Neuron (in vitro differentiated cells): ENCODE measurements around the gene PIP5K1B.

Experiments used
- H2AFZ ChIP-seq: one replicate; pipeline ENCODE4 v1.6.1; 2013; ENCODE audit warnings: low read depth, mild to moderate bottlenecking, inconsistent platforms, low read length, moderate library complexity
- H3K27me3 ChIP-seq: one replicate; pipeline ENCODE4 v1.6.1; 2013; ENCODE audit warnings: low read length; ENCODE audit not compliant: insufficient read depth
- H3K36me3 ChIP-seq: one replicate; pipeline ENCODE4 v1.6.1; 2013; ENCODE audit warnings: low read length; ENCODE audit not compliant: insufficient read depth
- H3K4me1 ChIP-seq: one replicate; pipeline ENCODE4 v1.6.1; 2013; ENCODE audit warnings: low read length; ENCODE audit not compliant: insufficient read depth
- H3K4me3 ChIP-seq: 2 replicates; pipeline ENCODE4 v1.5.1; 2013; ENCODE audit warnings: mild to moderate bottlenecking, low read length, moderate library complexity
- H3K9me3 ChIP-seq: one replicate; pipeline ENCODE4 v1.6.1; 2013; ENCODE audit warnings: low read length

The PIP5K1B gene

DNA sequence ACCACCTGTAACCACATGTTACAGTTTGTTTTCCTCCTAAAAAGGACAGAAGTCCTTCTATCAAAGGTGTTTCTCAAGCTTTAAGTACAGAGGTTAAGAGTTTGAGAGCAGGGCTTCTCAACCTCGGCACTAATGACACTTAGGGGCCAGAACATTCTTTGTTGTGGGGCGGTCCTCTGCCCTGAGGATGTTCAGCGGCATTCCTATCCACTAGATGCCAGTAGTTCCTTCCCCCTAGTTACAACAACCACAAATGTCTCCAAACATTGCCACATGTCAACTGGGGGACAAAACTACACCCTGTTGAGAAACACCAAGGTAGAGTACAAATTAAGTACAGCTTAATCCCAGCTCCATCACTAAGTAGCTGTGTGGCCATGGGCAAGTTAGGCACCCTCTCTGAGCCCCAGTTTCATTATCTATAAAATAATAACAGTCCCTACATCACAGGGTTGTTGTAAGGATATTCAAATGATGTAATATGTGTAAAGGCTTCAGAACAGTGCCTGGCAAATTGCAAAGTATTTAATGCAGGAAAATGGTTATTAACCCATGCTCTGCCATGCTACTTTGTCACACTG lies 44.6 kb downstream of the PIP5K1B start:
- H3K4me1 ChIP-seq = peaks cover 16% of the 10 kb centered on the region
- H3K27me3 ChIP-seq = no peaks in the 10 kb centered on the region
- no peaks in the 10 kb centered on the region for H3K36me3 ChIP-seq
- H3K9me3 ChIP-seq = no peaks in the 10 kb centered on the region
- no peak overlapping the region for H3K4me3 ChIP-seq
- H2AFZ ChIP-seq = no peak overlapping the region

DNA sequence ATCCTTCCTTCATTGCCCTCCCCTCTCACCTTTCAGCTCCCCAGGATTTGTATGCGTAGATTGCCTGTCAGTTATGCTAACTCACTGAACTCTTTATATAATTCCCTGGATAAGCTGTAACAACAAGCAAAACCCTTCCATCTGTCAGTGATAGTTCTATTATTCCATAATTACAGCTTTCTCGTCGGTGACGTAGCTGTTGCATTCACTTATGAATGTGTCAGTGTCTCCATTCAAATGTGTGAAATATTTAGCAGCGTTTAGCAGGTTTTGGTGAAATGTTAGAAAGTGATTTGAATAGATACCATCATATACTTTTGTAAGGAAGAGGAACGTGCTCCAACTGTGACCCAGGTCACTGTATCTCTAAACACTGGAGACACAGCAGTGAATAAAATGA lies 45.2 kb downstream of the PIP5K1B start:
- no peaks in the 10 kb centered on the region for H3K36me3 ChIP-seq
- no peak overlapping the region for H2AFZ ChIP-seq
- H3K27me3 ChIP-seq = no peaks in the 10 kb centered on the region
- no peaks in the 10 kb centered on the region for H3K9me3 ChIP-seq
- peaks cover 16% of the 10 kb centered on the region for H3K4me1 ChIP-seq
- H3K4me3 ChIP-seq = no peak overlapping the region

DNA sequence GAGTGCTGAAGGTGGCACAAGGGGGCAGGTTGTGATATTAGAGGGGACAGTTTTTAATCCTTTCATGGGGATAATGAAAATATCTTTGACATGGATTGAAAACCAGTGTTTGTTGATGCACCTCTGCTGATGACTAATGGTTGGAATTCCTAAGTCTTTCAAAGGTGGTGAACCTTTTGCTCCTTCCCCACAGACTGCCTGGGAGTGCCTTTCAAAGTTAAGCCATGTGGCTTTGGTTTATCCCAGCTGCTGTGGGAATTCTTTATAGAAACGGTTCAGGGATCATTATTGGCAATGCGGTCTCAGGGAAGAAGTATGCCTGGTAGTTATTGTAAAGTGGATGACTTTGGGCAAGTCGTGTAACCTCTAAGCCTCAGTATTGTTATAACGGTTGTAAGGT lies 45.7 kb downstream of the PIP5K1B start:
- H3K36me3 ChIP-seq = no peaks in the 10 kb centered on the region
- no peaks in the 10 kb centered on the region for H3K9me3 ChIP-seq
- H3K4me1 ChIP-seq = peaks cover 20% of the 10 kb centered on the region
- H3K4me3 ChIP-seq = no peak overlapping the region
- H3K27me3 ChIP-seq = no peaks in the 10 kb centered on the region
- H2AFZ ChIP-seq = no peak overlapping the region

DNA sequence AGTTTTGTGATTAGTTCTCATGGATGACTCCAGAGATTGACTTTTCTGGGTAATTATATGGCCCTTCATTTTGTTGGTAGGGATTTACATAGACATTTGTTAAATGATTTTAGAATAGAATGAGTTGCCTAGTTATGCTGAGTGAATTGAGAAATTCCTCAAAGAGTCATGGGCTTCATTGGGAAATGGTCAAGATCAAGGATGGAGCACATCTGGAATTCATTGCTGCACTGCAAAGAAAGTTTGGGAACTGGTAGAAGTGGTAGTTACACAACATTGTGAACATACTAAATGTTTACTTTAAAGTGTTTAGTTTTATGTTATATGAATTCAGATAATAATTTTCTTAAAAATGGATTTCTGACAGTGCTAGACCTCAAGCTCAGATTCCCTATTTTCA lies 46.5 kb downstream of the PIP5K1B start:
- Histone ChIP-seq H2AFZ (no peak overlapping the region), H3K4me3 (no peak overlapping the region), H3K27me3 (no peaks in the 10 kb centered on the region), H3K36me3 (no peaks in the 10 kb centered on the region), H3K4me1 (peaks cover 25% of the 10 kb centered on the region), H3K9me3 (no peaks in the 10 kb centered on the region)

DNA sequence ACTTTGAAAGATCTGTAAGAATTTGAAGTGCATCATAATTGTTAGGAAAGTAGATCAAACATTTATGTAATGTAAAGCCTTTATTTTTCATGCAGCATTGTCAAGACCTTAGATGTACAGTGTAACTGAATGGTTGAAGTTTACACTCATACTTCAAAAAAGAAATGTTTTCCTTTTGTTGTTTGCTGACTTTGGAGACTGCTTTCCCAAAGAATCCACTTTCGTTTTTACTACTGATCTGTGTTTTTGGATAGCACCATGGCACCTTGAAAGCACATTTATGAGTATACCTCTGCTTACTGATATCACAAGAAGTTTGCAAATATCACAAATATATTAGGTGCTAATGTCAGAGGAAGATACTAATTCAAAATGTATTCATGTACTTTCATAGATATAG lies 50.0 kb downstream of the PIP5K1B start:
- no peak overlapping the region for H2AFZ ChIP-seq
- H3K36me3 ChIP-seq = no peaks in the 10 kb centered on the region
- H3K4me1 ChIP-seq = peaks cover 23% of the 10 kb centered on the region
- H3K4me3 ChIP-seq = no peak overlapping the region
- no peaks in the 10 kb centered on the region for H3K27me3 ChIP-seq
- H3K9me3 ChIP-seq = no peaks in the 10 kb centered on the region

DNA sequence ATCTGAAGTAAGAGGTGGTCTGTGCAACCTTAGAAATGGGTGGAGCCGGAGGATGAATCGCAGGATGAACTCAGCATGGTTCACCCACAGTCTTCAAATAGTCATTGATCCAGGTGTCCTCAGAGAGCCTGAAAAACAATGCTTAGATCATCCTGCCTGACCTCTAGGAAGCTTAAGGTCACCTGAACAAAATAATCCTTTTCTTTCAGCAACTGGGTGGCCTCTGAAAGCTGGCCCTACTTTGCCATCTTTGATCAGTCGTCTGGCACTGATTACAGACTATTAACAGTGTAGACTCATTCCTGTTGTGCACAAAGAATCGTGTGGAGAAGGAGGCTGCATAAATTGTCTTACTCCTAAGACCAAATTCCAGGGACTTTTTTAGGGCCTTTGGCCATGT lies 50.7 kb downstream of the PIP5K1B start:
- no peaks in the 10 kb centered on the region for H3K9me3 ChIP-seq
- H3K27me3 ChIP-seq = no peaks in the 10 kb centered on the region
- peaks cover 16% of the 10 kb centered on the region for H3K4me1 ChIP-seq
- no peak overlapping the region for H2AFZ ChIP-seq
- H3K36me3 ChIP-seq = no peaks in the 10 kb centered on the region
- no peak overlapping the region for H3K4me3 ChIP-seq

DNA sequence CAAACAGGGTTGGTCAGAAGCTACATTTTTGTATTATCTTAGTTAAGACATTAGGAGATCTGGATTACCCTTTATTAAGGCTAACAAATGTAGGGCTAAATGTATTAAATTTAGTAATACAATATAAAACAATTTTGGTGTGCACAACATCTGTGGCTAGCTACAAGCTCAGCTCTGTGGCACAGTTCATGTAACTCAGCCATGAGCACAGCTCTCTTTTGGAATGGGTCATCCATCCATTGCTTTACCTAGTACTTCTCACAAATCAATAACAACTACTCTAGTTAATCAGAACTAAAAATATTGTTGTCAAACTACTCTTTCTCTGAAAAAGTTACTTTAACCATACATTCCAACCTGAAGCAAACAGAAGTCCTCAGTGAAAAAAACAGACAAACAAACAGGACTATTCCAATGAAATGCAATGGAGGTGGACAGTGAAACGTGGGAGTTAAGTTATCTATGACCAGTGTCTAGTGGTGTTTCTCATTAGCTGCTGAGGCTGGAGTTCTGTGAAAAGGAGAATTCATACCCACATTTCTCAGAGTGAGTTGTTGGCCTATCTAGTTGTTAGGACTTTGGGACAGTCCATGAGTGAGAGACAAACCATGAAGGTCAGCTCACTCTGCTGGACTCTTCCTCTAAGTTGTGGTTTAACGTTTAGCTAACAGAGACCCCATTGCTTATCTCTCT lies 55.1 kb downstream of the PIP5K1B start:
- Histone ChIP-seq H3K9me3 (no peaks in the 10 kb centered on the region), H3K36me3 (no peaks in the 10 kb centered on the region), H3K27me3 (no peaks in the 10 kb centered on the region), H2AFZ (no peak overlapping the region), H3K4me3 (no peak overlapping the region), H3K4me1 (peaks cover 9% of the 10 kb centered on the region)

DNA sequence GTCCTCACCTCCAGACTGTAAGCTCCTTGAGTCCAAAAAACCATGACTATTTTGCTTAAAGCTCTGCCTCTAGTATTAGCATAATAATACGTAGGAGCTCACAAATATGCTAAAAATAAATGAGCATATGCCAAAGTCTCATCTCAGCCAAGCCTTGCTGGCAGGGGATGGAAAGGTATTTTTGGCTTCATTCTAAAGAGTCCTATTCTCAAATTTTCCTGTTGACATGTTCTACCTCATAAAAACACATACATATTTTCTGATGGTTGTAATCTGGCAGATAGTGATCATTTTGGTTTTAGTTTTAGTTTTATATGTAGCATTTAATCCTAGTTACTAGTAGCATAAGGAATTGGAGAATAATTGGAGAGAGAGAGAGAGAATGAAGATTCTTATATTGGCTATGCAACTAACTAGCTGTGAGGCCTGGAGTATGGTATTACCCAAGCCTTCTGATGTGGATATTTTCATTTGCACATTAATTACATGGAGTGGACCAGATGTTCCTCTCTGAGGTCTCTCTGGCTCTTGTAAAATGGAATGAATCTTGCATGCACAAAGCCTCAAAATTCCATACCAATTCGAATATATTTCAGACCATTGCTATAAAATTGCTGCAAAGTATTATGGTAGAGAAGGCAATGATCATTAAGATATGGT lies 55.8 kb downstream of the PIP5K1B start:
- Histone ChIP-seq H2AFZ (no peak overlapping the region), H3K36me3 (no peaks in the 10 kb centered on the region), H3K27me3 (no peaks in the 10 kb centered on the region), H3K4me1 (peaks cover 6% of the 10 kb centered on the region), H3K9me3 (no peaks in the 10 kb centered on the region), H3K4me3 (no peak overlapping the region)

DNA sequence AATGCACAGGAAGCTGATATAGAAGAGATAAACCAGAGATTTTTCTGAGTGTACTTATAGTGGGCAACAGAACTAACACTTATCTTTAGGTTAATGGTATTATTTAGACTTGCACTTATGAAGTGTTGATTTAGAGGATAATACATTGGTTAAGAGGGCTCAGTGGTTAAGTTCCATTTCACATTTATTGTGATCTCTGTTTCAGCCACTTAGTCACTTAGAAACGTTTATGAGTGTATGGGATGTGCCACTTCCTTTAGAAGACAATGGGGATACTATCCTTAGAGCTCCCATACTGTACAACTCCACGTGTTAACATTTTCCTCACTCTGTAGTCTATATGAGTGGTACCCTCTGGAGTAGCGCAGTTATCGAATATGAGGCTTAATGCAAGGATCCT lies 57.5 kb downstream of the PIP5K1B start:
- H3K4me1 ChIP-seq = no peaks in the 10 kb centered on the region
- no peaks in the 10 kb centered on the region for H3K36me3 ChIP-seq
- no peak overlapping the region for H3K4me3 ChIP-seq
- H3K27me3 ChIP-seq = no peaks in the 10 kb centered on the region
- H2AFZ ChIP-seq = no peak overlapping the region
- H3K9me3 ChIP-seq = no peaks in the 10 kb centered on the region

DNA sequence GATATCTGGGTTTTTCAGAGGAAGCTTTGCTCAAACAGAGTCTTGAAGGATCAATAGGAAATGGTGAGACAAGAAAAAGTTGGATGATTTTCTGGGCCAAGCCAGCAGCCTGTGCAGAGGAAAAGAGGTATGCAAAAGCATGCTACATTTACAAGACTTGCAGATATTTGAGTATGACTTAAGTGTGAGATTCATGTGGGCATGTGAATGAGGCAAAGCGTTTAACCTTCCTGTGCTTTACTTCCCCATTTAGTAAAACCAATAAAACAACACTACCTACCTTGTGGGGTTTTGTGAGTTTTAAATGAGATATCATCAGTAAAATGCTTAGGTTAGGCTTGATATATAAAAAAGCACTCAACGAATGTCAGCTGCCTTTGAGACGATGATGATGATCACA lies 58.1 kb downstream of the PIP5K1B start:
- peaks cover under 1% of the 10 kb centered on the region for H3K4me1 ChIP-seq
- no peaks in the 10 kb centered on the region for H3K36me3 ChIP-seq
- H3K9me3 ChIP-seq = no peaks in the 10 kb centered on the region

DNA sequence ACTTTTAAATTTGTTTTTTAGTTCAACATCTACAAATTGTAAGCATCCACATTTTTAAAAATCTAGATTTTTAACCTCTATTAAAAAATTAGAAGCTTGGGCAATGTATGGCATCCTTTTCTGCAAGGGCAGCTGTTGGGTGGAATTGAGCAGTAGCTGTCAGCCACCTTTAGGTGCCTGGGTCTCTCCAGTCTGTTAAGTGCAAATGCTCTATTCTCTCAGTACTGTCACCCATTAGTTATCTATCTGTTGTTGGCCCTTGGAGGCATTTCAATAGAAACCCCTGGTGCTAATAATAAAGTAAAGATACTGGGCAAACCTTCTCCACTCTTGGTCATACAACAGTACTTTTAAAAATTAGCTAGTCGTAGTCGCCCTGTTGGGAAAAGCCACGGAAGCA lies 63.6 kb downstream of the PIP5K1B start:
- Histone ChIP-seq H2AFZ (no peak overlapping the region), H3K9me3 (no peaks in the 10 kb centered on the region), H3K27me3 (no peaks in the 10 kb centered on the region), H3K4me3 (no peak overlapping the region), H3K4me1 (peaks cover 18% of the 10 kb centered on the region), H3K36me3 (no peaks in the 10 kb centered on the region)

More for the DNA sequence above, 58.1 kb downstream of the PIP5K1B start:
- H3K4me3 ChIP-seq = no peak overlapping the region
- H3K27me3 ChIP-seq = no peaks in the 10 kb centered on the region
- no peak overlapping the region for H2AFZ ChIP-seq

DNA sequence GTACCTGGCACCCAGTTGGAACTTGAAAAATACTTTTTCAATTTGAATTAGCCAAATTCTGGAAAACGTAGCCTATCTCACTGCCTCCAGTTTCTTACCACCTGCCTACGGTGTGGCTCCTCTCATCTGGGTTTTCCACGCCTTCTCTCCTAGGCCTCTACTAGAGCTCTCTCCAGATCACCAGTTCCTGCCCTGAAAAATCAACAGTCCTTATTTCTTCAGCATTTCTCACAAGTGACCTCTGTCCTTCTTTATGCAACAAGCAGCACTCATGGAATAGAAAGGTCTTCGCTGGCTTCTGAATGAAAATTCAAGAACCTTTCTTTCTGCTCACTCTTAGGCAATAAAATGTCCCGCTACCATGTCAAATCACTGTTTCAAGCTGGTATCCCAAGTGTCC lies 64.8 kb downstream of the PIP5K1B start:
- Histone ChIP-seq H3K9me3 (no peaks in the 10 kb centered on the region), H3K36me3 (no peaks in the 10 kb centered on the region), H2AFZ (no peak overlapping the region), H3K4me3 (no peak overlapping the region), H3K4me1 (peaks cover 18% of the 10 kb centered on the region), H3K27me3 (no peaks in the 10 kb centered on the region)

DNA sequence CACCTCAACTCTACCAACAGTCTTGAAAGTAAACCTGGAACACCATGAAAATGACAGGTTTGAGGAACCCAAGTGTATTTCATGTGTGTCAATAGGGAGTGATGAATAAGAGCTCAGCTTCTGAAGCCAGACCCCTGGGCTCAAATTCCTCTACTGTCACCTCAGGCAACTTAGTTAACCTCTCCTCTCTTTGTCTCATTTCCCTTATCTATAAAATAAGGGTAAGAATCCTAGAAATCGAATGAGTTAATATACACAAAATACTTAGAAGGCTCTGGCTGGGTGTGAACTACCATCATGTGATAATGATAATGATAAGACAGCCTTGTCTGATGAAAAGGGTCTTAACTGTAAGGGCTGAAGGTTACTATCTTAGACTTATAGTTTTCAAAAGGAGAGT lies 66.3 kb downstream of the PIP5K1B start:
- Histone ChIP-seq H3K4me1 (peaks cover 18% of the 10 kb centered on the region), H3K27me3 (no peaks in the 10 kb centered on the region), H3K36me3 (no peaks in the 10 kb centered on the region), H3K9me3 (no peaks in the 10 kb centered on the region), H2AFZ (no peak overlapping the region), H3K4me3 (no peak overlapping the region)
